ENCODE results near the gene DEFB116. TPM values are rescaled to one million over a fixed set of nuclear protein-coding genes. Genes with fewer than 3 reads are reported as not detected.

The DEFB116 gene
- total and polyA plus RNA-seq, 2 of the 8 experiments (the other 6 are each of a cell fraction or from before 2014, with no cell fraction given) = not detected

GRCh38 chr20:31257364-31257763 is 51.0 kb downstream of the DEFB116 start, which contains the start of gene DEFB115:
Gene DEFB115 (plus strand): TSS chr20:31257664. CDS start chr20:31257664, 0 bp downstream.
- Histone ChIP-seq H3K9ac (replicated peaks in 1 of 4; ENCODE audit: extremely low read depth in 1 of 4, low read depth in 3 of 4, low read length in 3 of 4) (no peak within 1 kb of the TSS), H3K56ac (replicated peaks; ENCODE audit: insufficient read length, low read depth, low read length) (no peak within 1 kb of the TSS), H2BK5ac (ENCODE audit: low read depth, low read length) (no peak within 1 kb of the TSS), H3K18ac (ENCODE audit: extremely low read depth, low read length) (no peak within 1 kb of the TSS), H2AK5ac (ENCODE audit: low read depth, low read length) (no peak within 1 kb of the TSS), H3K9me3 (ENCODE audit: insufficient read depth in 2 of 2, low read depth in 1 of 2, low read length in 1 of 2) (peaks cover 84 to 91% of the 10 kb centered on the region in 2 experiments), H3K23ac (ENCODE audit: insufficient read length) (no peak within 1 kb of the TSS), H3K23me2 (ENCODE audit: low read depth, low read length) (no peaks in the 10 kb centered on the region), H2BK12ac (ENCODE audit: low read depth, low read length) (no peak within 1 kb of the TSS), H3K27me3 (replicated peaks in 1 of 4; ENCODE audit: control insufficient read depth in 3 of 4, extremely low read depth in 1 of 4, insufficient read depth in 3 of 4, low read length in 3 of 4) (no peaks in the 10 kb centered on the region), H3K4me2 (ENCODE audit: insufficient read depth in 1 of 2, low read depth in 2 of 2, low read length in 2 of 2) (no peak within 1 kb of the TSS), H3K79me1 (ENCODE audit: low read depth, low read length) (no peaks in the 10 kb centered on the region), H4K91ac (replicated peaks; ENCODE audit: insufficient read length, low read length) (no peak within 1 kb of the TSS), H3K36me3 (ENCODE audit: control insufficient read depth in 2 of 4, insufficient read depth in 4 of 4, low read length in 3 of 4) (0 out of 8 replicates have a peak, but pooled peaks cover 0 to 4% (median 0%) of the 10 kb centered on the region in 4 experiments), H2BK15ac (ENCODE audit: low read length) (no peak within 1 kb of the TSS), H3K79me2 (ENCODE audit: control insufficient read depth in 1 of 2, insufficient read depth in 2 of 2, low read length in 2 of 2) (no peaks in the 10 kb centered on the region), H2BK120ac (replicated peaks; ENCODE audit: low read depth, low read length) (no peak within 1 kb of the TSS), H3K14ac (ENCODE audit: insufficient read length) (no peak within 1 kb of the TSS), H4K20me1 (replicated peaks in 1 of 2; ENCODE audit: control insufficient read depth in 1 of 2, insufficient read depth in 2 of 2, low read length in 2 of 2) (no peaks in the 10 kb centered on the region), H4K5ac (ENCODE audit: insufficient read length, low read depth, low read length) (no peak within 1 kb of the TSS), H2AFZ (ENCODE audit: low read length) (no peak within 1 kb of the TSS), H3K4me1 (replicated peaks in 1 of 4; ENCODE audit: control insufficient read depth in 3 of 4, insufficient read depth in 4 of 4, low read length in 3 of 4) (no peaks in the 10 kb centered on the region), H3K4ac (replicated peaks; ENCODE audit: insufficient read length, low read depth, low read length) (no peak within 1 kb of the TSS), H3K4me3 (ENCODE audit: extremely low read depth in 1 of 4, insufficient read depth in 2 of 4, low read depth in 3 of 4, low read length in 4 of 4) (no peak within 1 kb of the TSS), H3K27ac (ENCODE audit: low read depth, low read length) (no peak within 1 kb of the TSS), H2BK20ac (ENCODE audit: low read length) (no peak within 1 kb of the TSS), H4K8ac (ENCODE audit: extremely low read depth, insufficient read depth, low read length) (no peak within 1 kb of the TSS)
- ChIA-PET CTCF (ENCODE audit: partially characterized antibody) (no interaction called here), POLR2A (ENCODE audit: partially characterized antibody) (no interaction called here)
- no peak for FAIRE-seq
- DNase-seq (ENCODE audit: low read depth in 1 of 2, low spot score in 2 of 2) = no peak
- 83% methylated on average over 2 of the region's 2 CpGs; no CpG with 5 or more reads in 1 of the 2 experiments for WGBS, 2 experiments (ENCODE audit: extremely low coverage in 1 of 2, insufficient coverage in 1 of 2, insufficient read length in 1 of 2, insufficient replicate concordance in 2 of 2, low coverage in 1 of 2, low lambda C conversion rate in 2 of 2, missing lambda C conversion rate in 1 of 2)
- TF ChIP-seq KDM1A (IDR thresholded peaks at IDR 0.05; ENCODE audit: borderline replicate concordance, low read length) = no peak
- TF ChIP-seq, protein P1, sequence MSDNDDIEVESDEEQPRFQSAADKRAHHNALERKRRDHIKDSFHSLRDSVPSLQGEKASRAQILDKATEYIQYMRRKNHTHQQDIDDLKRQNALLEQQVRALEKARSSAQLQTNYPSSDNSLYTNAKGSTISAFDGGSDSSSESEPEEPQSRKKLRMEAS (IDR thresholded peaks at IDR 0.05) = no peak
- no peak for TF ChIP-seq GTF2F1 (IDR thresholded peaks at IDR 0.05; ENCODE audit: borderline replicate concordance, low read depth, low read length)
- TF ChIP-seq FOSL1 (IDR thresholded peaks at IDR 0.05; ENCODE audit: insufficient read depth, low read depth, low read length) = no peak
- no peak for TF ChIP-seq TCF12 (IDR thresholded peaks at IDR 0.05; ENCODE audit: low read depth, low read length)
- no peak for TF ChIP-seq BCL11A (IDR thresholded peaks at IDR 0.05; ENCODE audit: low read depth in 2 of 2, low read length in 2 of 2)
- TF ChIP-seq HDAC2 (IDR thresholded peaks at IDR 0.05; ENCODE audit: borderline replicate concordance in 1 of 2, low read depth in 2 of 2, low read length in 2 of 2) = no peak
- no peak for TF ChIP-seq SP4 (IDR thresholded peaks at IDR 0.05; ENCODE audit: low read length)
- no peak for TF ChIP-seq CREB1 (IDR thresholded peaks at IDR 0.05)
- TF ChIP-seq CBX8 (IDR thresholded peaks at IDR 0.05; ENCODE audit: borderline replicate concordance, low read depth, low read length) = no peak
- no peak for TF ChIP-seq EGR1 (IDR thresholded peaks at IDR 0.05; ENCODE audit: borderline replicate concordance, low read depth, low read length)
- no peak for TF ChIP-seq SIX5 (IDR thresholded peaks at IDR 0.05; ENCODE audit: low read depth, low read length)
- no peak for TF ChIP-seq SP2 (IDR thresholded peaks at IDR 0.05; ENCODE audit: low read length)
- no peak for TF ChIP-seq NANOG (IDR thresholded peaks at IDR 0.05; ENCODE audit: insufficient read depth, low read depth, low read length, poor library complexity, severe bottlenecking)
- no peak for TF ChIP-seq YY1 (IDR thresholded peaks at IDR 0.05; ENCODE audit: low read depth, low read length)
- TF ChIP-seq EZH2 (IDR thresholded peaks at IDR 0.05; ENCODE audit: low read depth, low read length, severe bottlenecking) = no peak
